Vagina (tissue), 2 donors: Measurements from ENCODE around the gene ITGA2B.

Source experiments
- POLR2A ChIP-seq, 2 donors: fragments of 450-650 bp; IDR thresholded peaks; one replicate each; pipeline ENCODE4 v1.6.1; 2017; ENCODE audit warnings: antibody characterized with exemption in 2 of 2, mild to moderate bottlenecking in 2 of 2, moderate library complexity in 2 of 2
- TF ChIP-seq, protein P1 (sequence below), 3 experiments: fragments of 450-650 bp in 2 of 3; fragments of 200-600 bp in 1 of 3; sonication (generic) in 1 of 3; IDR thresholded peaks; one replicate each; pipeline ENCODE4 v1.5.1; 2017 to 2019; ENCODE audit warnings: antibody characterized with exemption in 3 of 3, mild to moderate bottlenecking in 2 of 3, moderate library complexity in 2 of 3

DNA sequence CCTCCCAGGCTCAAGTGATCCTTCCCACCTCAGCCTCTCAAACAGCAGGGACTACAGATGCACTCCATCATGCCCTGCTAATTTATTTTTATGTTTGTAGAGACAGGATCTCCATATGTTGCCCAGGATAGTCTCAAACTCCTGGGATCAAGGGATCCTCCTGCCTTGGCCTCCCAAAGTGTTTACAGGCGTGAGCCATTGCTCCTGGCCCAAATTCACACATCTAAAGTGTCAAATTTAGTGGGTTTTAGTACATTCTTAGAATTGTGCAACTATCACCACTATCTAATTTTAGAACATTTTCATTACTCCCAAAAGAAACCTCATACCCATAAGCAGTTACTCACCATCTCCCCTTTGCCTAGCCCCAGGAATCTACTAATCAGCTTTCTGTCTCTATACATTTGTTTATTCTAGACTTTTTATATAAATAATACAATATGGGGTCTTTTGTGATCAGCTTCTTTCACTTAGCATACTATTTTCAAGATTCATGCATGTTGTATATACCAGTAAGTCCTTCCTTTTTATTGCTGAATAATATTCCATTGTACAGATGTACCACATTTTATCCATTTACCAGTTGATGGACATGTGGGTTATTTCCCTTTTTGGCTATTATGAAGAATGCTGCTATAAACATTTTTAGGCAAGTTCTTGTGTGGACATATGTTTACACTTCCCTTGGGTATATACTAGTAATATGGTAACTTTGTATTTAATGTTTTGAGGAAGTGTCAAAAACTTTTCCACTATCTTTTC is 25.1 kb upstream of the ITGA2B start:
- TF ChIP-seq, protein P1, sequence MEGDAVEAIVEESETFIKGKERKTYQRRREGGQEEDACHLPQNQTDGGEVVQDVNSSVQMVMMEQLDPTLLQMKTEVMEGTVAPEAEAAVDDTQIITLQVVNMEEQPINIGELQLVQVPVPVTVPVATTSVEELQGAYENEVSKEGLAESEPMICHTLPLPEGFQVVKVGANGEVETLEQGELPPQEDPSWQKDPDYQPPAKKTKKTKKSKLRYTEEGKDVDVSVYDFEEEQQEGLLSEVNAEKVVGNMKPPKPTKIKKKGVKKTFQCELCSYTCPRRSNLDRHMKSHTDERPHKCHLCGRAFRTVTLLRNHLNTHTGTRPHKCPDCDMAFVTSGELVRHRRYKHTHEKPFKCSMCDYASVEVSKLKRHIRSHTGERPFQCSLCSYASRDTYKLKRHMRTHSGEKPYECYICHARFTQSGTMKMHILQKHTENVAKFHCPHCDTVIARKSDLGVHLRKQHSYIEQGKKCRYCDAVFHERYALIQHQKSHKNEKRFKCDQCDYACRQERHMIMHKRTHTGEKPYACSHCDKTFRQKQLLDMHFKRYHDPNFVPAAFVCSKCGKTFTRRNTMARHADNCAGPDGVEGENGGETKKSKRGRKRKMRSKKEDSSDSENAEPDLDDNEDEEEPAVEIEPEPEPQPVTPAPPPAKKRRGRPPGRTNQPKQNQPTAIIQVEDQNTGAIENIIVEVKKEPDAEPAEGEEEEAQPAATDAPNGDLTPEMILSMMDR (IDR thresholded peaks at IDR 0.05) = no peak
- no peak for TF ChIP-seq POLR2A (IDR thresholded peaks at IDR 0.05)
